A549 (cell line): ENCODE results near the gene NRSN2. TPM values are rescaled to one million over a fixed set of nuclear protein-coding genes. Genes with fewer than 3 reads are reported as not detected.

Experiments
- ATAC-seq, 2 experiments: fragments of 200-7000 bp in 1 of 2; fragments of >200 bp in 1 of 2; cut with Nextera tagmentation in 1 of 2; cut with Tn5 transposase in 1 of 2; 3 replicates each; pipeline versions ENCODE4 v1.8.0 to v1.9.1; 2018 to 2020; ENCODE audit warnings: mild to moderate bottlenecking in 1 of 2, moderate library complexity in 1 of 2
- CTCF ChIA-PET: fragments of 300-600 bp; sonication (Branson Sonifier 250); formaldehyde crosslinking; extraction: SDS; loops from one replicate; lab custom pipeline; 2021; ENCODE audit warnings: antibody characterized with exemption, inconsistent platforms; lab: Yijun Ruan, JAX
- POLR2A ChIA-PET: fragments of 350-600 bp; formaldehyde crosslinking; extraction: SDS; loops from one replicate; lab custom pipeline; 2021; ENCODE audit warnings: antibody characterized with exemption, inconsistent platforms; lab: Yijun Ruan, JAX
- DNase-seq, 2 experiments: peaks; one replicate each; pipeline versions ENCODE4 v3.0.0 to v3.0.0-alpha.2; 2011 to 2016; ENCODE audit warnings: low read depth in 1 of 2, low spot score in 1 of 2
- FAIRE-seq: peaks from 2 replicates; lab custom pipeline; 2011; peaks lifted over from hg19 to GRCh38; lab: Jason Lieb, UNC
- H3K27ac ChIP-seq, 2 experiments: fragments of >200 bp; sonication (Bioruptor Twin); formaldehyde crosslinking; 3 replicates each; pipeline ENCODE4 v1.5.1; 2016 to 2017
- H3K4me1 ChIP-seq: fragments of >200 bp; sonication (Bioruptor Twin); formaldehyde crosslinking; 3 replicates; pipeline ENCODE4 v1.6.1; 2016
- H3K4me2 ChIP-seq: fragments of >200 bp; sonication (Bioruptor Twin); formaldehyde crosslinking; 3 replicates; pipeline ENCODE4 v1.6.1; 2016
- H3K4me3 ChIP-seq: fragments of >200 bp; sonication (Bioruptor Twin); formaldehyde crosslinking; 3 replicates; pipeline ENCODE4 v1.5.1; 2016
- H3K9me3 ChIP-seq: fragments of >200 bp; sonication (Bioruptor Twin); formaldehyde crosslinking; 3 replicates; pipeline ENCODE4 v1.6.1; 2016
- BHLHE40 ChIP-seq: IDR thresholded peaks from 2 replicates; pipeline ENCODE4 v1.6.1; 2012; ENCODE audit warnings: low read depth, low read length, inconsistent platforms
- CBX2 ChIP-seq: fragments of 200-600 bp; sonication (generic); IDR thresholded peaks from 2 replicates; pipeline ENCODE4 v1.6.1; 2016; ENCODE audit warnings: low read depth, mild to moderate bottlenecking, borderline replicate concordance
- CBX8 ChIP-seq: fragments of 200-600 bp; sonication (generic); IDR thresholded peaks from 2 replicates; pipeline ENCODE4 v1.6.1; 2016
- CEBPB ChIP-seq, 2 experiments: fragments of >200 bp in 1 of 2; sonication (Bioruptor Twin) in 1 of 2; formaldehyde crosslinking in 1 of 2; IDR thresholded peaks; 2 replicates each; pipeline ENCODE4 v1.6.1; 2012 to 2016
- CHD2 ChIP-seq: fragments of 150-350 bp; IDR thresholded peaks from 2 replicates; pipeline ENCODE4 v1.6.1; 2014; ENCODE audit warnings: low read length; ENCODE audit not compliant: partially characterized antibody
- EP300 ChIP-seq, 2 experiments: fragments of >200 bp; sonication (Bioruptor Twin); formaldehyde crosslinking; IDR thresholded peaks; 2 replicates in 1 of 2; 3 replicates in 1 of 2; pipeline ENCODE4 v1.6.1; 2016 to 2017
- ESRRA ChIP-seq: fragments of 150-350 bp; IDR thresholded peaks from 2 replicates; pipeline ENCODE4 v1.6.1; 2014; ENCODE audit warnings: mild to moderate bottlenecking, low read length, borderline replicate concordance
- GATA3 ChIP-seq: IDR thresholded peaks from 2 replicates; pipeline ENCODE4 v1.6.1; 2012; ENCODE audit warnings: borderline replicate concordance
- HDAC2 ChIP-seq: fragments of 200-600 bp; sonication (generic); IDR thresholded peaks from 2 replicates; pipeline ENCODE4 v1.6.1; 2016
- HOXB13 ChIP-seq: fragments of 250-450 bp; sonication (Bioruptor Pico); IDR thresholded peaks from 2 replicates; pipeline ENCODE4 v1.5.0; 2020; ENCODE audit warnings: low read depth, mild to moderate bottlenecking, moderate library complexity
- JUN ChIP-seq, 2 experiments: fragments of >200 bp; sonication (Bioruptor Twin); formaldehyde crosslinking; IDR thresholded peaks; 2 replicates in 1 of 2; 3 replicates in 1 of 2; pipeline ENCODE4 v1.6.1; 2016 to 2017
- KDM1A ChIP-seq: fragments of 200-600 bp; sonication (generic); IDR thresholded peaks from 2 replicates; pipeline ENCODE4 v1.6.1; 2016; ENCODE audit warnings: low read depth, mild to moderate bottlenecking
- MAZ ChIP-seq: fragments of 150-350 bp; IDR thresholded peaks from 2 replicates; pipeline ENCODE4 v1.6.1; 2014; ENCODE audit warnings: antibody characterized with exemption, low read depth, low read length, borderline replicate concordance
- MYC ChIP-seq: IDR thresholded peaks from 2 replicates; pipeline ENCODE4 v1.6.1; 2012; ENCODE audit warnings: mild to moderate bottlenecking, inconsistent platforms, low read length, improper control_type of control experiment, borderline replicate concordance
- NFE2L2 ChIP-seq: fragments of 150-350 bp; conservative IDR thresholded peaks from 2 replicates; pipeline ENCODE4 v1.6.1; 2014; ENCODE audit warnings: low read length
- PHF8 ChIP-seq: fragments of 200-600 bp; sonication (generic); IDR thresholded peaks from 2 replicates; pipeline ENCODE4 v1.6.1; 2016; ENCODE audit warnings: low read depth, mild to moderate bottlenecking, antibody characterized with exemption, moderate library complexity, borderline replicate concordance
- POLR2A ChIP-seq: IDR thresholded peaks from 2 replicates; pipeline ENCODE4 v1.6.1; 2012; ENCODE audit warnings: mild to moderate bottlenecking, low read length
- POLR2AphosphoS2 ChIP-seq: conservative IDR thresholded peaks from 2 replicates; pipeline ENCODE4 v1.6.1; 2012; ENCODE audit warnings: low read length, improper control_type of control experiment, inconsistent platforms
- RAD21 ChIP-seq, 2 experiments: fragments of >200 bp in 1 of 2; sonication (Bioruptor Twin) in 1 of 2; formaldehyde crosslinking in 1 of 2; IDR thresholded peaks in 1 of 2; conservative IDR thresholded peaks in 1 of 2; 2 replicates in 1 of 2; 3 replicates in 1 of 2; pipeline ENCODE4 v1.6.1; 2012 to 2018; ENCODE audit warnings: inconsistent platforms in 1 of 2
- RCOR1 ChIP-seq: fragments of 150-350 bp; IDR thresholded peaks from 2 replicates; pipeline ENCODE4 v1.6.1; 2014; ENCODE audit warnings: antibody characterized with exemption, low read length, low read depth
- SMC3 ChIP-seq: fragments of >200 bp; sonication (Bioruptor Twin); formaldehyde crosslinking; IDR thresholded peaks from 3 replicates; pipeline ENCODE4 v1.6.1; 2018; ENCODE audit warnings: inconsistent platforms
- ZC3H11A ChIP-seq: fragments of 450-650 bp; IDR thresholded peaks from 2 replicates; pipeline ENCODE4 v1.6.1; 2014; ENCODE audit warnings: antibody characterized with exemption, mild to moderate bottlenecking
- ZSCAN20 ChIP-seq: fragments of 250-450 bp; sonication (Bioruptor Pico); IDR thresholded peaks from 2 replicates; pipeline ENCODE4 v1.8.0; 2022; ENCODE audit warnings: mild to moderate bottlenecking, moderate library complexity
- WGBS: methylation state at CpG from one replicate; pipeline ENCODE4 v1.1.6; 2017; ENCODE audit errors: missing lambda C conversion rate; 5-methylcytosine and 5-hydroxymethylcytosine counted together
- polyA plus RNA-seq, 4 experiments: library from polyadenylated mRNA; depleted of rRNA in 3 of 4; stranded (reverse); fragments of >200 nt; fragmentation: RNase III in 1 of 4; extraction: RNeasy Plus Mini Kit Qiagen cat#74134 plus additional on column Dnase treatment in 1 of 4; gene quantifications; 2 replicates in 3 of 4; 3 replicates in 1 of 4; pipeline ENCODE4 v1.2.3, GENCODE V29; 2011 to 2017
- TF ChIP-seq, protein P1 (sequence below): fragments of 150-350 bp; IDR thresholded peaks from 2 replicates; pipeline ENCODE4 v1.6.1; 2014; ENCODE audit warnings: low read depth, mild to moderate bottlenecking, low read length
- TF ChIP-seq, protein P2 (sequence below): fragments of 250-450 bp; sonication (Bioruptor Pico); IDR thresholded peaks from 2 replicates; pipeline ENCODE4 v1.5.0; 2021; ENCODE audit warnings: mild to moderate bottlenecking, moderate library complexity, borderline replicate concordance
- TF ChIP-seq, protein P3 (sequence below): IDR thresholded peaks from 2 replicates; pipeline ENCODE4 v1.6.1; 2012
- TF ChIP-seq, protein P4 (sequence below): fragments of >200 bp; sonication (Bioruptor Twin); formaldehyde crosslinking; IDR thresholded peaks from 3 replicates; pipeline ENCODE4 v1.6.1; 2016
- TF ChIP-seq, protein P5 (sequence below): IDR thresholded peaks from 2 replicates; pipeline ENCODE4 v1.6.1; 2012; ENCODE audit warnings: low read depth, borderline replicate concordance
- TF ChIP-seq, protein P6 (sequence below): fragments of >200 bp; sonication (Bioruptor Twin); formaldehyde crosslinking; IDR thresholded peaks from 2 replicates; pipeline ENCODE4 v1.6.1; 2016
- TF ChIP-seq, protein P7 (sequence below): fragments of 450-650 bp; IDR thresholded peaks from 2 replicates; pipeline ENCODE4 v1.6.1; 2014; ENCODE audit warnings: antibody characterized with exemption

NRSN2 gene
- polyA plus RNA-seq, 2 of the 4 experiments (the other 2 are of a cell fraction) = 47.5 to 74.8 TPM

DNA sequence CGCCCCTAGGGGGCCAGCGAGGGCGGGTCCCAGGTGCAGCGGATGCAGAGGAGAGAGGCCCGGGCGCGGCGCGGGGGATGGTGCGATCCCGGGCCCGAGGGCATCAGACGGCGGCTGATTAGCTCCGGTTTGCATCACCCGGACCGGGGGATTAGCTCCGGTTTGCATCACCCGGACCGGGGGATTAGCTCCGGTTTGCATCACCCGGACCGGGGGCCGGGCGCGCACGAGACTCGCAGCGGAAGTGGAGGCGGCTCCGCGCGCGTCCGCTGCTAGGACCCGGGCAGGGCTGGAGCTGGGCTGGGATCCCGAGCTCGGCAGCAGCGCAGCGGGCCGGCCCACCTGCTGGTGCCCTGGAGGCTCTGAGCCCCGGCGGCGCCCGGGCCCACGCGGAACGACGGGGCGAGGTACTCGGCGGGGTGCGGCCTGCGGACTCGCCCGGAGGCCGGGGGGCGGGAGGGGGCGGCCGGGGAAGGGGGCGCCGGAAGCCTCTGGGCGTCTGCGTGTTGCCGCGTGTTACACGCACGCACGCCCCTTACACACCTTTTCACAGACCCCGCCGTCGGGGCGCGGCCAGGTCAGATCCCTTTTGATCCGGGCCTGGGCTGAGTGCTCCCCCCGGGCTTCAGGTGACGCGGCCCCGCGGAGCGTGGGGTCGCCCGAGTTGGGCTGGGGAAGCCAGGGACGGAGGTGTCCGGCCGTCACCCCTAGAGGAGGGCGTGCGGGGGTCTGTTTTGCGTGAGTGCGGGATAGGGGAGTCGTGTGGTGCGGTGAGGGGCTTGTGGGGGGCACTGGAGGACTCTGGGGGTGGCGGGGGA lies 34.1 kb downstream of the NRSN2 start (continued):
- TF ChIP-seq, protein P1, sequence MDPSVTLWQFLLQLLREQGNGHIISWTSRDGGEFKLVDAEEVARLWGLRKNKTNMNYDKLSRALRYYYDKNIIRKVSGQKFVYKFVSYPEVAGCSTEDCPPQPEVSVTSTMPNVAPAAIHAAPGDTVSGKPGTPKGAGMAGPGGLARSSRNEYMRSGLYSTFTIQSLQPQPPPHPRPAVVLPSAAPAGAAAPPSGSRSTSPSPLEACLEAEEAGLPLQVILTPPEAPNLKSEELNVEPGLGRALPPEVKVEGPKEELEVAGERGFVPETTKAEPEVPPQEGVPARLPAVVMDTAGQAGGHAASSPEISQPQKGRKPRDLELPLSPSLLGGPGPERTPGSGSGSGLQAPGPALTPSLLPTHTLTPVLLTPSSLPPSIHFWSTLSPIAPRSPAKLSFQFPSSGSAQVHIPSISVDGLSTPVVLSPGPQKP = no peak
- TF ChIP-seq CHD2 (no peak), JUN (IDR thresholded peaks at IDR 0.05) (peak in 1 of 2 experiments; percentile 64; a peak in 3 of 5 replicates), SMC3 (peak; percentile 57), ZSCAN20 (CRISPR knock-in tag) (no peak), RCOR1 (no peak), CBX8 (no peak)
- TF ChIP-seq, protein P2, sequence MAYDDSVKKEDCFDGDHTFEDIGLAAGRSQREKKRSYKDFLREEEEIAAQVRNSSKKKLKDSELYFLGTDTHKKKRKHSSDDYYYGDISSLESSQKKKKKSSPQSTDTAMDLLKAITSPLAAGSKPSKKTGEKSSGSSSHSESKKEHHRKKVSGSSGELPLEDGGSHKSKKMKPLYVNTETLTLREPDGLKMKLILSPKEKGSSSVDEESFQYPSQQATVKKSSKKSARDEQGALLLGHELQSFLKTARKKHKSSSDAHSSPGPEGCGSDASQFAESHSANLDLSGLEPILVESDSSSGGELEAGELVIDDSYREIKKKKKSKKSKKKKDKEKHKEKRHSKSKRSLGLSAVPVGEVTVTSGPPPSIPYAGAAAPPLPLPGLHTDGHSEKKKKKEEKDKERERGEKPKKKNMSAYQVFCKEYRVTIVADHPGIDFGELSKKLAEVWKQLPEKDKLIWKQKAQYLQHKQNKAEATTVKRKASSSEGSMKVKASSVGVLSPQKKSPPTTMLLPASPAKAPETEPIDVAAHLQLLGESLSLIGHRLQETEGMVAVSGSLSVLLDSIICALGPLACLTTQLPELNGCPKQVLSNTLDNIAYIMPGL = no peak
- TF ChIP-seq, protein P3, sequence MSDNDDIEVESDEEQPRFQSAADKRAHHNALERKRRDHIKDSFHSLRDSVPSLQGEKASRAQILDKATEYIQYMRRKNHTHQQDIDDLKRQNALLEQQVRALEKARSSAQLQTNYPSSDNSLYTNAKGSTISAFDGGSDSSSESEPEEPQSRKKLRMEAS = peak; percentile 72; the same call in 1 of the 2 replicates

DNA sequence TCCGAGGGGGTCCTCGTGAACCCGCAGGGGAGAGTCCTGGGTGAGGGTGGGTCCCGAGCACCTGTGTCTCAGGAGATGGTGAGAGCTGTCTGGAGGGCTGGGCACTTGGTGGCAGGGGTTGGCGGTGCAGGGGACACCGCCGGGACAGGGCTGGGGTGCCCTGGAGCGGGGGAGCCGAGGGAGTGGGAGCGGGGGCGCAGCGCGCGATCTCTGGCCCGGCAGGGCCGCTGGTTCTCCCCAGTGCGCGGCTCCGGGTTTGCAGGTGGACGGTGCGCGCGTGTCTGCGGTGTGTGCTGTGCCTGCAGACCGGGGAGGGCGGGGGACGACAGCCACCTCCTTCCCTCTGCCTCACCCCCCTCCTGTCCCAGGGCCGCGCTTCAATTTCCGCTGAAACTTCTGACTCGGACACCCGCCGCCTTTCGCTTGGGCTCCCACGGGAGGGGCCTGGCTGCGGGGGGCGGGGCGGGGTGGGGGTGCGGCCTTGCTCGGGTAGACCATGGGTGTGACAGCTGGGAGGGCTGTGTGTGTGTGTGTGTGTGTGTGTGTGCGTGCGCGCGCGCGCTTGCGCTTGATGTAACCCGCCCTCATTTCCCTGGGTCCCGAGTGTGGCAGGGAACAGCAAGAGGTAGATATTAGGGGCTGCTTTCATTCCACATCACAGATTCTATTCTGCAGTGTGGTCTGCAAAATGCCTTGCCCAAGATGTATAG lies 34.8 kb downstream of the NRSN2 start:
- H3K27ac ChIP-seq = peak overlapping the region; percentile 94 to 98
- POLR2A ChIA-PET = interaction anchor here (0.8 to 14.2 kb wide), 8 partner anchors 9 to 162 kb away, joined by 3 to 147 read pairs (median 12); partner anchors contain the start of genes CSNK2A1 and RBCK1
- peaks cover 65% of the 10 kb centered on the region for H3K4me1 ChIP-seq
- ATAC-seq = peak; percentile 68 to 72
- CTCF ChIA-PET = interaction anchor here (1.0 to 50.3 kb wide), 9 partner anchors 11 to 56 kb away, joined by 3 to 1229 read pairs (median 9); partner anchors contain the start of gene NRSN2
- H3K9me3 ChIP-seq = no peaks in the 10 kb centered on the region
- 0% methylated on average over 26 of the region's 49 CpGs for WGBS
- H3K4me2 ChIP-seq = peak overlapping the region; percentile 87
- DNase-seq = peak; percentile 64 to 91
- peak overlapping the region; percentile 93 for H3K4me3 ChIP-seq
- FAIRE-seq = no peak
- TF ChIP-seq EP300 (IDR thresholded peaks at IDR 0.05) (peak; percentile 33 to 40; a peak in 2 of 5 replicates), HOXB13 (no peak), MAZ (no peak), BHLHE40 (no peak), SMC3 (peak; percentile 35; the same call in 2 of the 3 replicates), GATA3 (peak; percentile 38), HDAC2 (no peak), POLR2AphosphoS2 (no peak), CEBPB (IDR thresholded peaks at IDR 0.05) (no peak), JUN (IDR thresholded peaks at IDR 0.05) (peak; percentile 39 to 99; a peak in 4 of 5 replicates), MYC (peak; percentile 47), KDM1A (no peak), RAD21 (conservative IDR thresholded peaks at IDR 0.05 in 1 of 2, IDR thresholded peaks at IDR 0.05 in 1 of 2) (peak in 1 of 2 experiments; percentile 43; a peak in 2 of 5 replicates), NFE2L2 (no peak), PHF8 (peak; percentile 2; the same call in 1 of the 2 replicates), CBX2 (no peak), POLR2A (peak; percentile 41; the same call in 1 of the 2 replicates), ESRRA (no peak), ZC3H11A (no peak)
- TF ChIP-seq, protein P4, sequence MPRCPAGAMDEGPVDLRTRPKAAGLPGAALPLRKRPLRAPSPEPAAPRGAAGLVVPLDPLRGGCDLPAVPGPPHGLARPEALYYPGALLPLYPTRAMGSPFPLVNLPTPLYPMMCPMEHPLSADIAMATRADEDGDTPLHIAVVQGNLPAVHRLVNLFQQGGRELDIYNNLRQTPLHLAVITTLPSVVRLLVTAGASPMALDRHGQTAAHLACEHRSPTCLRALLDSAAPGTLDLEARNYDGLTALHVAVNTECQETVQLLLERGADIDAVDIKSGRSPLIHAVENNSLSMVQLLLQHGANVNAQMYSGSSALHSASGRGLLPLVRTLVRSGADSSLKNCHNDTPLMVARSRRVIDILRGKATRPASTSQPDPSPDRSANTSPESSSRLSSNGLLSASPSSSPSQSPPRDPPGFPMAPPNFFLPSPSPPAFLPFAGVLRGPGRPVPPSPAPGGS = peak; percentile 73; the same call in 2 of the 3 replicates
- TF ChIP-seq, protein P3 = no peak; the same call in 1 of the 2 replicates
- TF ChIP-seq, protein P5, sequence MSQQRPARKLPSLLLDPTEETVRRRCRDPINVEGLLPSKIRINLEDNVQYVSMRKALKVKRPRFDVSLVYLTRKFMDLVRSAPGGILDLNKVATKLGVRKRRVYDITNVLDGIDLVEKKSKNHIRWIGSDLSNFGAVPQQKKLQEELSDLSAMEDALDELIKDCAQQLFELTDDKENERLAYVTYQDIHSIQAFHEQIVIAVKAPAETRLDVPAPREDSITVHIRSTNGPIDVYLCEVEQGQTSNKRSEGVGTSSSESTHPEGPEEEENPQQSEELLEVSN = no peak
- TF ChIP-seq, protein P6, sequence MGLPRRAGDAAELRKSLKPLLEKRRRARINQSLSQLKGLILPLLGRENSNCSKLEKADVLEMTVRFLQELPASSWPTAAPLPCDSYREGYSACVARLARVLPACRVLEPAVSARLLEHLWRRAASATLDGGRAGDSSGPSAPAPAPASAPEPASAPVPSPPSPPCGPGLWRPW = no peak
- TF ChIP-seq, protein P7, sequence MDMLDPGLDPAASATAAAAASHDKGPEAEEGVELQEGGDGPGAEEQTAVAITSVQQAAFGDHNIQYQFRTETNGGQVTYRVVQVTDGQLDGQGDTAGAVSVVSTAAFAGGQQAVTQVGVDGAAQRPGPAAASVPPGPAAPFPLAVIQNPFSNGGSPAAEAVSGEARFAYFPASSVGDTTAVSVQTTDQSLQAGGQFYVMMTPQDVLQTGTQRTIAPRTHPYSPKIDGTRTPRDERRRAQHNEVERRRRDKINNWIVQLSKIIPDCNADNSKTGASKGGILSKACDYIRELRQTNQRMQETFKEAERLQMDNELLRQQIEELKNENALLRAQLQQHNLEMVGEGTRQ = no peak
